IMR-90 (cell line): ENCODE data around the gene PDCD2L. TPM values are rescaled to one million over a fixed set of nuclear protein-coding genes. Genes with fewer than 3 reads are reported as not detected.

ENCODE experiments used
- ATAC-seq: fragments of 200-7000 bp; cut with Tn5 transposase; 2 replicates; pipeline ENCODE4 v1.9.1; 2020; ENCODE audit warnings: low read depth, mild to moderate bottlenecking, moderate library complexity
- BruUV-seq: library from RNA; stranded (reverse); fragments of 400-500 nt; replicated peaks from 2 replicates; lab custom pipeline; 2021; lab: Mats Ljungman, UMichigan
- CTCF ChIA-PET: fragments of 300-600 bp; formaldehyde crosslinking; extraction: SDS; loops from one replicate; lab custom pipeline; 2021; ENCODE audit warnings: antibody characterized with exemption; lab: Yijun Ruan, JAX
- POLR2A ChIA-PET: fragments of 300-600 bp; sonication (Branson Sonifier 250); formaldehyde crosslinking; loops from one replicate; lab custom pipeline; 2022; ENCODE audit warnings: antibody characterized with exemption; ENCODE audit not compliant: unreplicated experiment; lab: Charles Lee
- DNase-seq: peaks from one replicate; pipeline ENCODE4 v3.0.0; 2013
- H2AFZ ChIP-seq: replicated peaks from 2 replicates; pipeline ENCODE3; 2013; ENCODE audit warnings: low read length, mild to moderate bottlenecking; ENCODE audit not compliant: poor library complexity
- H2AK5ac ChIP-seq: 2 replicates; pipeline ENCODE4 v1.6.1; 2013; ENCODE audit warnings: low read depth, low read length, inconsistent platforms
- H2AK9ac ChIP-seq: replicated peaks from 2 replicates; pipeline ENCODE3; 2013; ENCODE audit warnings: mild to moderate bottlenecking, low read depth, low read length, moderate library complexity; ENCODE audit not compliant: poor library complexity
- H2BK120ac ChIP-seq: 2 replicates; pipeline ENCODE4 v1.6.1; 2013; ENCODE audit warnings: low read depth, low read length, inconsistent platforms
- H2BK15ac ChIP-seq: 3 replicates; pipeline ENCODE4 v1.6.1; 2013; ENCODE audit warnings: low read depth, low read length, inconsistent platforms
- H2BK20ac ChIP-seq: 2 replicates; pipeline ENCODE4 v1.6.1; 2013; ENCODE audit warnings: low read depth, mild to moderate bottlenecking, inconsistent platforms, low read length, moderate library complexity
- H2BK5ac ChIP-seq: 2 replicates; pipeline ENCODE4 v1.6.1; 2013; ENCODE audit warnings: mild to moderate bottlenecking, low read depth, low read length, inconsistent platforms; ENCODE audit not compliant: poor library complexity, severe bottlenecking
- H3K14ac ChIP-seq: replicated peaks from 2 replicates; pipeline ENCODE4 v1.6.1; 2013; ENCODE audit warnings: low read depth, low read length, inconsistent platforms
- H3K18ac ChIP-seq: 2 replicates; pipeline ENCODE4 v1.6.1; 2013; ENCODE audit warnings: low read depth, low read length, control low read depth
- H3K23ac ChIP-seq: 2 replicates; pipeline ENCODE4 v1.6.1; 2013; ENCODE audit warnings: low read depth, low read length, inconsistent platforms
- H3K27ac ChIP-seq: 2 replicates; pipeline ENCODE4 v1.5.1; 2013; ENCODE audit warnings: mild to moderate bottlenecking, control low read depth, low read length; ENCODE audit not compliant: insufficient read depth
- H3K27me3 ChIP-seq: 2 replicates; pipeline ENCODE4 v1.6.1; 2013; ENCODE audit warnings: low read length; ENCODE audit not compliant: control insufficient read depth, insufficient read depth
- H3K36me3 ChIP-seq: 2 replicates; pipeline ENCODE4 v1.6.1; 2013; ENCODE audit warnings: low read length, mixed read lengths; ENCODE audit not compliant: control insufficient read depth, insufficient read depth
- H3K4ac ChIP-seq: 2 replicates; pipeline ENCODE4 v1.6.1; 2013; ENCODE audit warnings: low read depth, low read length, inconsistent platforms
- H3K4me1 ChIP-seq: 2 replicates; pipeline ENCODE4 v1.6.1; 2013; ENCODE audit warnings: low read length, mixed read lengths; ENCODE audit not compliant: control insufficient read depth, insufficient read depth
- H3K4me2 ChIP-seq: 2 replicates; pipeline ENCODE4 v1.6.1; 2013; ENCODE audit warnings: low read depth, mild to moderate bottlenecking, control low read depth, low read length, moderate library complexity
- H3K4me3 ChIP-seq: 2 replicates; pipeline ENCODE4 v1.5.1; 2013; ENCODE audit warnings: low read depth, mild to moderate bottlenecking, control low read depth, low read length, moderate library complexity; ENCODE audit not compliant: insufficient read depth
- H3K56ac ChIP-seq: 2 replicates; pipeline ENCODE4 v1.6.1; 2013; ENCODE audit warnings: low read length, inconsistent platforms; ENCODE audit not compliant: insufficient read depth; ENCODE audit errors: extremely low read depth
- H3K79me1 ChIP-seq, 2 experiments: 2 replicates each; pipeline ENCODE4 v1.6.1; 2013; ENCODE audit warnings: low read length in 2 of 2, inconsistent platforms in 1 of 2, low read depth in 1 of 2
- H3K9ac ChIP-seq: 2 replicates; pipeline ENCODE4 v1.6.1; 2013; ENCODE audit warnings: low read depth, low read length, control low read depth
- H3K9me1 ChIP-seq: 2 replicates; pipeline ENCODE4 v1.6.1; 2013; ENCODE audit warnings: low read length, inconsistent platforms; ENCODE audit not compliant: insufficient read depth
- H3K9me3 ChIP-seq: 2 replicates; pipeline ENCODE4 v1.6.1; 2013; ENCODE audit warnings: low read length; ENCODE audit not compliant: control insufficient read depth, insufficient read depth
- H4K20me1 ChIP-seq: 2 replicates; pipeline ENCODE4 v1.6.1; 2013; ENCODE audit warnings: low read length, inconsistent platforms; ENCODE audit not compliant: insufficient read depth
- H4K5ac ChIP-seq: 2 replicates; pipeline ENCODE4 v1.6.1; 2013; ENCODE audit warnings: mild to moderate bottlenecking, low read depth, low read length, control low read depth
- H4K8ac ChIP-seq, 2 experiments: 2 replicates each; pipeline ENCODE4 v1.6.1; 2013; ENCODE audit warnings: low read depth in 2 of 2, low read length in 2 of 2, control low read depth in 1 of 2, inconsistent platforms in 1 of 2
- H4K91ac ChIP-seq: 2 replicates; pipeline ENCODE4 v1.6.1; 2013; ENCODE audit warnings: low read depth, low read length, inconsistent platforms; ENCODE audit not compliant: insufficient read depth
- CHD1 ChIP-seq: IDR thresholded peaks from 2 replicates; pipeline ENCODE4 v1.6.1; 2012; ENCODE audit warnings: low read depth, low read length, improper control_type of control experiment
- RCOR1 ChIP-seq: IDR thresholded peaks from 2 replicates; pipeline ENCODE4 v1.6.1; 2012; ENCODE audit warnings: mild to moderate bottlenecking, low read length, improper control_type of control experiment; ENCODE audit not compliant: insufficient replicate concordance
- WGBS, 2 experiments: methylation state at CpG; one replicate each; pipeline versions ENCODE4 v1.1.5 to v1.1.7; 2013; ENCODE audit warnings: missing lambda C conversion rate in 2 of 2; ENCODE audit not compliant: insufficient read length in 1 of 2; ENCODE audit errors: extremely low coverage in 2 of 2; 5-methylcytosine and 5-hydroxymethylcytosine counted together
- dilution Hi-C: fragments of 300-500 bp; cut with HindIII; formaldehyde crosslinking; loops from one replicate; pipeline ENCODE4 v1.14.3; 2018; ENCODE audit warnings: low sequenced_read_pairs; ENCODE audit not compliant: unreplicated experiment
- in situ Hi-C: fragments of 300-500 bp; cut with MboI; formaldehyde crosslinking; loops from 3 replicates; pipeline ENCODE4 v1.14.3; 2019; ENCODE audit warnings: low sequenced_read_pairs, inconsistent platforms, mixed read lengths
- intact Hi-C: fragments of 100-400 bp; cut with micrococcal nuclease; formaldehyde crosslinking; loops from 2 replicates; pipeline ENCODE4 v1.10.0; 2022
- polyA plus RNA-seq, 3 experiments: library from polyadenylated mRNA; depleted of rRNA; stranded (reverse); fragments of >200 nt; gene quantifications; 2 replicates each; pipeline ENCODE4 v1.2.3, GENCODE V29; 2012; ENCODE audit warnings: low replicate concordance in 1 of 3
- total RNA-seq: library from RNA; depleted of rRNA; stranded (reverse); fragments of >200 nt; gene quantifications from 2 replicates; pipeline ENCODE4 v1.2.3, GENCODE V29; 2012

Gene PDCD2L
- total and polyA plus RNA-seq, 2 of the 4 experiments (the other 2 are of a cell fraction) = 10.6 to 13.0 TPM

DNA sequence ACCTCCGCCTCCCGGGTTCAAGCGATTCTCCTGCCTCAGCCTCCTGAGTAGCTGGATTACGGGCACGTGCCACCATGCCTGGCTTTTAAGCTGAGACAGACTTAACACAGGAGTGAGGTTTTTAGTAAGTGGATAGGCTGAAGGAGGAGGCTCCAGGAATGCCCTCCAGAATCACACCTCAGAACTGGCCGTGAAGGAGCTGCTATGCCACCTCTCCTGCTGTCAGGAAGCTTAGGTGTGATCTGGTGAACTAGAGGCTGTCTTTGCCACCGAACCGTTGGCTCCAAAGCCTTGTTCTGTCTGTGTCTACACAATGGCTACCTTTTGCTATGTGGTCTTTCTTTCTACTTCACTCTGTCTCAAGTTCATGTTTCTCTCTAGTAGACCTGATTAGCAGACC lies 4.2 kb downstream of the PDCD2L start:
- Histone ChIP-seq H3K4me2 (no peak overlapping the region), H2BK5ac (no peak overlapping the region), H3K9ac (no peak overlapping the region), H3K36me3 (peaks cover 11% of the 10 kb centered on the region), H3K27ac (no peak overlapping the region), H4K5ac (no peak overlapping the region), H2BK120ac (no peak overlapping the region), H4K20me1 (no peaks in the 10 kb centered on the region; the same call in 1 of the 2 replicates), H3K4me1 (peaks cover 2% of the 10 kb centered on the region; the same call in 1 of the 2 replicates), H2BK20ac (no peak overlapping the region), H2BK15ac (no peak overlapping the region), H3K18ac (no peak overlapping the region), H4K8ac (no peak overlapping the region), H2AK5ac (no peak overlapping the region), H3K14ac (no peak overlapping the region), H3K9me1 (no peaks in the 10 kb centered on the region), H3K56ac (no peak overlapping the region), H3K79me1 (peaks cover 3 to 12% of the 10 kb centered on the region in 2 experiments; a peak in 3 of 4 replicates), H2AK9ac (no peak overlapping the region), H3K4me3 (no peak overlapping the region), H3K9me3 (no peaks in the 10 kb centered on the region), H3K23ac (no peak overlapping the region), H4K91ac (no peak overlapping the region), H3K27me3 (no peaks in the 10 kb centered on the region), H2AFZ (no peak overlapping the region), H3K4ac (no peak overlapping the region)
- ATAC-seq = no peak
- POLR2A ChIA-PET = no interaction called here
- no CpG with 5 or more reads among the region's 8 CpGs for WGBS, 2 experiments
- CTCF ChIA-PET = no interaction called here
- intact Hi-C loops (no loop called here), dilution Hi-C loops (no loop called here), in situ Hi-C loops (no loop called here)
- TF ChIP-seq RCOR1 (no peak), CHD1 (no peak)
- DNase-seq = no peak
- no TSS peak for BruUV-seq
